Karpas-422 (cell line): ENCODE data around the gene TMEM132A. TPM values are rescaled to one million over a fixed set of nuclear protein-coding genes. Genes with fewer than 3 reads are reported as not detected.
A peak's percentile ranks its signal among the peaks of the same experiment; 100 is the strongest.

Source experiments
- DNase-seq: peaks from one replicate; pipeline ENCODE4 v3.0.0-alpha.2; 2015
- H2AFZ ChIP-seq: fragments of 200-600 bp; sonication (generic); 2 replicates; pipeline ENCODE4 v1.6.1; 2014; ENCODE audit warnings: antibody characterized with exemption, low read length, mixed read lengths
- H3K27ac ChIP-seq: fragments of 200-600 bp; sonication (generic); 2 replicates; pipeline ENCODE4 v1.5.1; 2014; ENCODE audit warnings: mild to moderate bottlenecking, low read length, moderate library complexity
- H3K27me3 ChIP-seq: fragments of 200-600 bp; sonication (generic); 2 replicates; pipeline ENCODE4 v1.6.1; 2014; ENCODE audit warnings: low read length, mixed read lengths
- H3K36me3 ChIP-seq: fragments of 200-600 bp; sonication (generic); 2 replicates; pipeline ENCODE4 v1.6.1; 2014; ENCODE audit warnings: low read length, mixed read lengths; ENCODE audit not compliant: insufficient read depth
- H3K4me1 ChIP-seq: fragments of 200-600 bp; sonication (generic); 2 replicates; pipeline ENCODE4 v1.6.1; 2014; ENCODE audit warnings: mild to moderate bottlenecking, low read length, mixed read lengths
- H3K4me2 ChIP-seq: fragments of 200-600 bp; sonication (generic); 2 replicates; pipeline ENCODE4 v1.6.1; 2014; ENCODE audit warnings: low read length, low read depth, mild to moderate bottlenecking; ENCODE audit not compliant: poor library complexity, severe bottlenecking
- H3K4me3 ChIP-seq: fragments of 200-600 bp; sonication (generic); 2 replicates; pipeline ENCODE4 v1.5.1; 2014; ENCODE audit warnings: mild to moderate bottlenecking, antibody characterized with exemption, low read length, mixed read lengths
- H3K79me2 ChIP-seq: fragments of 200-600 bp; sonication (generic); 2 replicates; pipeline ENCODE4 v1.6.1; 2014; ENCODE audit warnings: mild to moderate bottlenecking, low read length, mixed read lengths
- H3K9ac ChIP-seq: fragments of 200-600 bp; sonication (generic); 2 replicates; pipeline ENCODE4 v1.6.0; 2014; ENCODE audit warnings: low read length
- H3K9me2 ChIP-seq: fragments of 200-600 bp; sonication (generic), shearing (Covaris generic); replicated peaks from 2 replicates; pipeline ENCODE4 v1.6.0; 2014; ENCODE audit warnings: mild to moderate bottlenecking, low read length, moderate library complexity; ENCODE audit not compliant: insufficient read depth
- H3K9me3 ChIP-seq: fragments of 300-700, 200-600 bp; sonication (generic); 2 replicates; pipeline ENCODE4 v1.6.1; 2014; ENCODE audit warnings: low read length, mixed read lengths
- H4K20me1 ChIP-seq: fragments of 200-600 bp; sonication (generic); 2 replicates; pipeline ENCODE4 v1.6.1; 2014; ENCODE audit warnings: mild to moderate bottlenecking, antibody characterized with exemption, low read length, low read depth; ENCODE audit not compliant: insufficient read depth
- total RNA-seq: library from RNA; depleted of rRNA; stranded (reverse); fragments of >200 nt; shearing (Covaris generic); gene quantifications from 2 replicates; pipeline ENCODE4 v1.2.3, GENCODE V29; 2014; ENCODE audit warnings: low replicate concordance

Gene TMEM132A
- total RNA-seq, 1 experiment from 2014 or later, result 1.6 TPM

DNA sequence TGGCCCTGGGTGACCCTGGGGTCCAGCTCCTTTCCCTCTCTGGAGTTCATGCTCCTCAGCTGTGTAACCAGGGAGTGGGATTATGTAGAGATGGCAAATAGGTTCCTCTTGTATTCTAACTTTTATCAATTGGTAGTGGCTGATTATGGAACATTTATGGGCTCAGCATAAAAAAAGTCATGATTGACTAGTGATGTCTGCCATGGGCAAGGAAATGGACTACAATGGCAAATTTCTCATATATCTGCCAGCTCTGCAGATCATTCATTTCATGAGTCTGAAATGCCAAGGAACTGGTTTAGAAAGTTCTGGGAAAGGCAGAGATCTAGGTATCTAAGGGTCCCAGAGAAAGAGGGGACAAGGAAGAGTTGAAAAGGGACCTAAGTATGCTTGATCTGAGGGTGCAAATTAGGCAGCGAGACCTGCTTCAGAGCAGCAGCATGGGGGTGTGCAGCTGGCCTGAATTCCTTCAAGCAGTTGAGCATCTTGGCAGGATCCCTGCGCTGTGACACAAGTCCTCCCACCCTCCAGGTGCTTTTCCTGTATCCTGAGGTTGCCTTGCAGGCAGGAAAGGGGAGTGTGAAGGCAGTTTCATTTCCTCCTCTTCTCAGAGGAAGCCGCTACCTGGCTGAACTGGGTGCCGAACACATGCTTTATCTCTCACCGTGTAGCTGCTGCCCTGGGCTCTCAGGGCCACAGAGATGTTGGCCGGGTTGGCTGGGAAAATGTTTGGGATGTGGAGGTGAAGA is 17.3 kb downstream of the TMEM132A start:
- H3K4me3 ChIP-seq, result no peak overlapping the region
- no peaks in the 10 kb centered on the region for H3K27me3 ChIP-seq
- peaks cover 13% of the 10 kb centered on the region for H3K4me1 ChIP-seq
- no peaks in the 10 kb centered on the region for H3K9me2 ChIP-seq
- no peaks in the 10 kb centered on the region; the same call in 1 of the 2 replicates for H4K20me1 ChIP-seq
- H3K27ac ChIP-seq, result no peak overlapping the region; the same call in 1 of the 2 replicates
- no peak for DNase-seq
- H2AFZ ChIP-seq, result no peak overlapping the region
- no peaks in the 10 kb centered on the region for H3K9me3 ChIP-seq
- H3K79me2 ChIP-seq, result peaks cover 17% of the 10 kb centered on the region
- H3K36me3 ChIP-seq, result peaks cover 22% of the 10 kb centered on the region
- H3K9ac ChIP-seq, result 0 out of 2 replicates have a peak overlapping the region, but pooled peaks have one; percentile 7
- no peak overlapping the region for H3K4me2 ChIP-seq

DNA sequence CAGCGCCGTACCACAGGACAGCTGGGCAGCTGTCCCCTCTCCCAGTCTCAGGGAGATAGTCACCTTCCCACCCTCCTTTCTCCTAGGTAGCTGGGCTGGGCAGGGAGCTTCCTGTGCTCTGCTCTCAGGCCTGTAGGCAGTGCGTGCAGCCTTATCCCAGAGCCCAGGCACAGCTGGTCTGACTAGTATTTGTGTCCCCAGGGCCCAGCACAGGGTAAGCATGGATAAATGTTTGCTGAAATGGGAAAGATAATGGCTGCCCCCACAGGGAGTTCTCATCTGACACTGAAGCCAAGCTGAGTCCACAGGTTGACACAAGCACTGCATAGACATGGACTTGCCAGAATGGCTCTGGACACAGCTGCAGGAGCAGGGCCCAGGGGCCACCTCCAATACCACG is 18.0 kb downstream of the TMEM132A start:
- H3K4me3 ChIP-seq, result no peak overlapping the region
- H3K9me2 ChIP-seq, result no peaks in the 10 kb centered on the region
- 0 out of 2 replicates have a peak overlapping the region, but pooled peaks have one; percentile 7 for H3K9ac ChIP-seq
- H3K9me3 ChIP-seq, result no peaks in the 10 kb centered on the region
- no peak overlapping the region for H3K4me2 ChIP-seq
- H4K20me1 ChIP-seq, result no peaks in the 10 kb centered on the region; the same call in 1 of the 2 replicates
- H3K79me2 ChIP-seq, result peaks cover 22% of the 10 kb centered on the region
- H3K36me3 ChIP-seq, result peaks cover 24% of the 10 kb centered on the region
- H2AFZ ChIP-seq, result no peak overlapping the region
- H3K27ac ChIP-seq, result no peak overlapping the region
- peaks cover 13% of the 10 kb centered on the region for H3K4me1 ChIP-seq
- DNase-seq, result no peak
- H3K27me3 ChIP-seq, result no peaks in the 10 kb centered on the region

DNA sequence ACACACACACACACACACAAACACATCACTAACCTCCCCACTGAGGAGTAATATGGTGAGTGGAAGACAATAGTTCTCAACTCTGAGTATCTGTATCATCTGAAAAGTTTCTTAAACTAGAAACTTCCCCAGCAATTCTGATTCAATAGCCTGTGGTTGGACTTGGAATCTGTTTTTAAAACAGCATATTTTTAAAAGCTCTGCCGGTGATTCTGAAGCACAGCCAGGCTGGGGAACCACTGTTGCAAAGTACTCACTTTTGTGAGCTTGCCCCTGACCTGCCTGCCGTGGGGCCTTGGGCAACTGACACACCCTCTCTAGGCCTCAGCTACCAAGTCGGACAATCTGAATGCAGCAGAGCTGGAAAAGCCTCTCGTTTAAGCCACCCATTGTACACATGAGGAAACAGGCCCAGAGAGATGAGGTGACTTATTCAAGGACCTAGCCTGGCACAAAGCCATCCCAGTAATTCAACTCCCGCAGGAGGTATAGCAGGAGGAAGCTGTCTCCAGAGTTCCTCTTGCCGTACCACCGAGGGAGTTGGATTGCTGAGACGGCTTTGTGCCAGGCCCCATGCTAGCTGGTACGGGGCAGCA is 18.8 kb downstream of the TMEM132A start:
- Histone ChIP-seq H4K20me1 (no peaks in the 10 kb centered on the region; the same call in 1 of the 2 replicates), H3K36me3 (peaks cover 24% of the 10 kb centered on the region)

DNA sequence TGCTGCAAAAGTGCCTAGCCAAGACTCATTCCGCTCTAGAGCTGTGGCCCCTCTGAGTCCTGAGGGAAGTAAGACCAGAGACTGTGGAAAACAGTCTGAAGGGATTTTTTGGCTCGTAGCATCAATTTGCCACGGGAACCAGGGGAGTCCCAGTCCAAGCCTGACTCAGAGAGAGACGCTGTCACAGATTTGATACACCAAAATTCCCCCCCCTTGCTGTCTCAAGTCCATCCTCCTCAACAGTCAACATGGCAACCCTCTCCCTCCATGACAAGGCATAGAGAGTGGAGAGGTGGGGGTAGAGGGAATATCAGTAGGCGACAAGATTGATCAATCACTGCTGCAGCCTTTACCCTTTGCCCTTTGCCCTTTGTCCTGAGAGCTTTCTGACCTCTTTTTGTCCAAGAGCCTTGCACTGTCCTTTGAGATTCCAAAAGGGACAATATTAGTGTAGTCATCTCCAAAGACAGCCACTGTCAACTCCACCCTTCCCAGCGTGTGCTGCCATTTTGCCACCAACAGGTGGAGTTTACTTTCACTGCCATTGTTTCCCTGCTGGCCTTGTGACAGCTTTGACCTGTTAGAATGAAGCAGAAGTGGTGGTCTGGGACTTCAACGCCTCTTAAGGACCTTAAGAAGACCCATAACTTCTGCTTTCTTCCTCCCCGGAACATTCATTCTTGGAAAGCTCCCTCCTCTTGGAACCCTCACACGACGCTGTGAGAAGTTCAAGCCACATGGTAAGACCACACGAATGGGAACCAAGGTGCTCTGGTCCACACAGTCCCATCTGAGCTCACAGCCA is 20.4 kb downstream of the TMEM132A start:
- Histone ChIP-seq H4K20me1 (no peaks in the 10 kb centered on the region; the same call in 1 of the 2 replicates), H3K9ac (no peak overlapping the region), H3K27ac (no peak overlapping the region), H3K4me3 (no peak overlapping the region), H3K9me3 (no peaks in the 10 kb centered on the region), H3K4me1 (peaks cover 23% of the 10 kb centered on the region), H3K79me2 (peaks cover 43% of the 10 kb centered on the region), H3K9me2 (no peaks in the 10 kb centered on the region), H3K27me3 (no peaks in the 10 kb centered on the region), H3K4me2 (no peak overlapping the region), H2AFZ (no peak overlapping the region), H3K36me3 (peaks cover 24% of the 10 kb centered on the region)
- no peak for DNase-seq

More for the DNA sequence above, 18.8 kb downstream of the TMEM132A start:
- Histone ChIP-seq H3K27me3 (no peaks in the 10 kb centered on the region), H3K27ac (no peak overlapping the region), H3K4me3 (no peak overlapping the region), H2AFZ (no peak overlapping the region), H3K9me3 (no peaks in the 10 kb centered on the region), H3K79me2 (peaks cover 29% of the 10 kb centered on the region), H3K4me2 (no peak overlapping the region), H3K9me2 (no peaks in the 10 kb centered on the region), H3K9ac (no peak overlapping the region), H3K4me1 (peaks cover 13% of the 10 kb centered on the region)
- DNase-seq, result no peak

DNA sequence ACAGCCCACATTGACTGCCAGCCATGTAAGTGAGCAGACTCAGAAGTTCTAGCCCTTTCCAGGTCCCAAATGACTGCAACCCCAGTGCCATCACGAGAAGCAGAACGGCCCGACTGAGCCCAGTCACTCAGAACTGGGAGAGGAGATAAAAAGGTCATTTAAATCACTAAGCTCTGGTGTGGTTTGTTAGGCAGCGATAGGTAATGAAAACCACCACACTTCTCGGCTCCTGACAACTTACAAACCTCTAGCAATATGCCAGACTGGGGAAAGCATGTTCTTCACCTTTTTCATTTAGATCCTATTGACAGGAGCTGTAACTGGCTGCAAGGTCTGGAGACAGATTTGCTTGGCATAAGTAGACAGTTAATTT is 21.0 kb downstream of the TMEM132A start:
- peaks cover 49% of the 10 kb centered on the region for H3K79me2 ChIP-seq
- no peak overlapping the region for H3K27ac ChIP-seq
- H3K36me3 ChIP-seq, result peaks cover 24% of the 10 kb centered on the region
- no peak overlapping the region for H2AFZ ChIP-seq
- no peak overlapping the region for H3K9ac ChIP-seq
- no peak for DNase-seq
- no peaks in the 10 kb centered on the region for H3K27me3 ChIP-seq
- H3K4me3 ChIP-seq, result no peak overlapping the region
- no peaks in the 10 kb centered on the region for H3K9me2 ChIP-seq
- H3K4me1 ChIP-seq, result peaks cover 29% of the 10 kb centered on the region
- no peaks in the 10 kb centered on the region for H3K9me3 ChIP-seq
- H4K20me1 ChIP-seq, result no peaks in the 10 kb centered on the region; the same call in 1 of the 2 replicates
- H3K4me2 ChIP-seq, result no peak overlapping the region

DNA sequence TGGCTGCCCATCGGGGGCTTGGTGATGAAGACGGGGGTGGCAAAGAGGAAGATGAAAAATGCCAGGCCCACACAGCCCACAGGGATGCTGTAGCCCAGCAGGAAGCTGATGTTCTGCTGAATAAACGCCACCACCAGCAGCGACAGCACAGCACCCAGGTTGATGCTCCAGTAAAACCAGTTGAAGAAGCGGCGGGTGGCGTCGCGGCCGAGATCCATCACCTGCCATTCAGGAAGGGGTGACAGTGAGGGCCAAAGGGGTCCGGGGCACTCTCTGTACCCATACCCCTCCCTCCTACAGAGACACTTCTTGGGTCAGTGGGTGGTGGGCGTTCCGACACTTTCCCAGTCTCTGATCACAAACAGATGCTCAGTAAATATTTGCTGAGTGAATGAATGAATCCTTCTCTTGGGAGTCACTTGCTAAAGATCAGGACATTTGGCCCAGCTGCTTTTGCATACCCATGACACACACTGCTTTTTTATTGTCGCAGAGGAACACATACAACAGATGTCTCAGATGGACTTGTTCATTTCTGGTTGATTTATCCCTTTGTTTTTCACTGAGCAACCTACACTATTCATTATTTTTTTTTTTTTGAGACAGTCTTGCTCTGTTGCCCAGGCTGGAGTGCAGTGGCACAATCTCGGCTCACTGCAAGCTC is 22.5 kb downstream of the TMEM132A start:
- no peak overlapping the region for H3K4me2 ChIP-seq

DNA sequence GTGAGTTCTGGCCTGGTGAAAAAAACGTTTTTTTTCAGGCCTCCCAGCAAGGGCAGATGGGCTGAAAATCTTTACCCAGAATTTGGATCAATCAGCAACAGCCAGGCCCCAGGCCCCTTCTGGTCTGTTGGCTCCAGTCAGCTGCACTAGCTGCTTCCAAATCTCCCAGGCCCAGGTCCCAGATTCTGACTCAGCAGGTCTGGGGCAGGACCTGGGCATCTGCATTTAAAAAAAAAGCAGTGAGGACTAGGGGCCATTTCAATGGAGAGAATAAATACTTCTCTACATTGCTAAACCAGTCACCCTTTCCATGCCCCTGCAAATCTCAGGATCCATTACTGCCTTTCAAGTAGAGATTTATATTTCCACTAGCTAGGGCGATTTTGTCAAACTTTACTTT is 23.4 kb downstream of the TMEM132A start:
- Histone ChIP-seq H4K20me1 (no peaks in the 10 kb centered on the region; the same call in 1 of the 2 replicates), H3K9ac (no peak overlapping the region), H3K4me2 (no peak overlapping the region), H3K9me3 (no peaks in the 10 kb centered on the region), H3K79me2 (peaks cover 62% of the 10 kb centered on the region), H3K27me3 (no peaks in the 10 kb centered on the region), H3K4me3 (no peak overlapping the region), H3K27ac (no peak overlapping the region), H3K9me2 (no peaks in the 10 kb centered on the region), H2AFZ (no peak overlapping the region), H3K36me3 (peaks cover 10% of the 10 kb centered on the region), H3K4me1 (peaks cover 38% of the 10 kb centered on the region)
- no peak for DNase-seq

More for the DNA sequence above, 22.5 kb downstream of the TMEM132A start:
- Histone ChIP-seq H3K4me3 (no peak overlapping the region), H3K27me3 (no peaks in the 10 kb centered on the region), H3K36me3 (peaks cover 17% of the 10 kb centered on the region), H3K9me2 (no peaks in the 10 kb centered on the region), H3K4me1 (peaks cover 38% of the 10 kb centered on the region), H4K20me1 (no peaks in the 10 kb centered on the region; the same call in 1 of the 2 replicates), H3K27ac (no peak overlapping the region), H3K79me2 (peaks cover 61% of the 10 kb centered on the region), H3K9ac (no peak overlapping the region), H3K9me3 (no peaks in the 10 kb centered on the region), H2AFZ (no peak overlapping the region)
- no peak for DNase-seq
